GM18520 (cell line): ENCODE data around the gene ZSCAN10.

ENCODE experiments used
- ATAC-seq: cut with Tn5 transposase; IDR thresholded peaks from one replicate; pipeline ENCODE4 v1.9.1; 2021; ENCODE audit not compliant: unreplicated experiment

Gene ZSCAN10

DNA sequence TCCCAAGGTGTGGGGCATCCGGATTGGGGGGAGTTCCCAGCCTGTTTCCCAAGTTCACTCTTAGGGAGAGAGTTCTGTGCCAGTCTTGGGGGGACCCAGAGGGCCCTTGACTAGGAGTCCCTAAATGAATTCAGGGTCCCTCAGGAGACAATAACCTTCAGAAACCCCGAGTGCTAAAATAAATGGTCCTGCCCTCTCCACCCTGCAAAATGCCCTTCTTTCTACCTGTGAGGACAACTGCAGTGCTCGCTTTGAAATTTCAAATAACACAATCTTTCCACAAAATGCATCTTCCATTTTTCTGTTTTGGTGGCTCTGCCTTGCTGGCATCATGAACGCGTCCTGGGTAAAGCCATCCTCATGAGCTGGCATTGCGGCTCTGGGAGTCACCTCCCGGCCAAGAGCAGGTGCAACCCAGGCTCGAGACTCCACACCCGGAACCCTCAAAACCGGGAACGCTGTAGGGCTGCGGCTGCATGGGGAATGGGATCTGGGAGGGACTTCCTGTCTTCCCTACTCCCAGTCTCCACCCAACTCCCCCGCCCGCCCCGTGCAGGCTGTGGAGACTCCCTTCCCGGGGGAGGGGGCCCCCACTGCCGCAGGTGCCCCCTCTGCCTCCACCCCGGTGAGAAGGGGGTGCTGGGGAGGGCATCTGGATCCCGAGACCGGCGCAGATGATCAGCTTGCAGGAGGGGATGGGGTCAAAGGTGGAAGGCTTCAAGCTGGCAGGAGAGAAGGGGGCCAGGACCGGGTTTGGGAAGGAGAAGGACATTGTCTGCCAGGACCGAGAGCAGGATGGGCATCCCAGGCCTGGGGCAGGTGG is 13.2 kb upstream of the ZSCAN10 start, which contains the start of gene ZNF205:
ZNF205 (plus strand) TSS at position 529 of the 823 bp plus-strand sequence. CDS start 845 bp downstream, outside the sequence.
- ATAC-seq, result no peak

GRCh38 chr16:3106205-3106928 is 7.3 kb upstream of the ZSCAN10 start:
- peak; percentile 77 for ATAC-seq

GRCh38 chr16:3101841-3102470 is 2.9 kb upstream of the ZSCAN10 start:
- ATAC-seq, result no peak

GRCh38 chr16:3101018-3101840 is 2.1 kb upstream of the ZSCAN10 start:
- no peak for ATAC-seq

DNA sequence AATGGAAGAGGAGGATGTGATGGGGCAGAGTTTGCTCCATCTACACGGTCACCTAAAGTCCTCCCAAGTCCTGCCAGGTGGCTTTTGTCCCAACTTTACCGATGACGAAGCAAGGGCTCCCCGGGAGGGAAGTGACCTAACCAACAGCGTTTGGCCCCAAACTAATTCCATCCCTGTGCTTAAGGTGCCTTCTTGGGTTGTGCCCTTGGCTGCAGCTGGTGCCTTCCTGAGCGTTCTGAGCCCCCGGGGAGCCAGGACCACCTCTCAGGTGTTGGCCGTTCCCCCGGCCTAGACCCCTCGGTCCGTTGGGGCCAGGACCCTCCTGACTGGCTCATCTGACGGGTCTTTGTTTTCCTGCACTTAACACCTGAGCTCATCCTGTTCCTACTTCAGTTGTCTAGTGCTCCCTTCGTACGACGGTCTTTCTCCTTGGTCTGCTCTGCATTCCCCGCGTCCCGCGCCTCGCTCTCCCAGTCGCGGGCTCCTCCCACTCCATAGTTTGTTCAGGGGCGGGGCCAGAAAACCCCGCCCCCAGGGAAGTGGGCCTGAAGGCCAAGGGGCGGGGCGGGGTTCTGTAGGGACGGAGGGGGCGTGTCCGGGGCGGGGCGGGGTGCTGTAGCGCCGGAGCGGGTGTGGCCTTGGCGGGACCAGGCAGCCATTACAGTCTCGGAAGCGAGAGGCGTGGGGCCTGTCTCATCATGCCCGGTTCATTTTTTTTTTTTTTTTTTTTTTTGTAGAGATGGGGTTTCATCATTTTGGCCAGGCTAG is 822 bp upstream of the ZSCAN10 start:
- ATAC-seq, result peak; percentile 53

DNA sequence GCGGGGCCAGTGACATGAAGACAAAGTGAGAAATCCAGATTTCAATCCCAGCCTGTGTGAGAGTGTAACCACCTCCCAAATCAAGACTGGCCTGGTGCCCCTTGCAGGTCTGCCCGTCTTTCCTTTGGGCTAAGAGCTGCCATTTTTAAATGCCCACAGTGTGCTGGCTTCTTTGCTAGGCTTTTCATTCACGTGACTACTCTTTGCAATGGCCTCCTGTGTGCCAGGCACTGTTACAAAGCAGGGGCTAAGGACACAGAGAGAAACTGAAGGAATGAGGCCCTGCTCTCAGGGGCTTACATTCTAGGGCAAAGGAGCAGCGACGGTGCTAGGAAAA is 269 bp upstream of the ZSCAN10 start:
- ATAC-seq, result no peak

DNA sequence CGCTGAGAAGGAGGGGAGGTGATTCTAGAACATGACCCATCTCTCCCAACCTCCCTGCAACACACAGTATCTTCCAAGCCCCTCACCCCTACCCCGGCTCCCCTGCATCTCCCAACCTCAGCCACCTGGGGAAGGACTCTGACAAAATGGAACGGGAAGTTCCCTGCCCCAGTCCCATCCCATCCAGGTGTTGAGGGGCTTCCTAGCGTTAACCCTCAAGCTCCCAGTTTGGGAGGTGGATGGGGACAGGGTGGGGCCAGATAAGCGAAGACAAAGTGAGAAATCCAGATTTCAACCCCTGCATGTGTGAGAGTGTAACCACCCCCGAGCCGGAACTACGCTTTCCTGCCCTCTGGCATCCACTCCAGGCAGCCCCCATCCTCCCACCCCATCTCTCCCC is 1.8 kb downstream of the ZSCAN10 start:
- ATAC-seq, result no peak

GRCh38 chr16:3096362-3096761 is 2.7 kb downstream of the ZSCAN10 start:
- no peak for ATAC-seq

GRCh38 chr16:3095869-3096268 is 3.2 kb downstream of the ZSCAN10 start:
- ATAC-seq, result peak; percentile 38

- ATAC-seq, result no peak
Measured at GRCh38 chr16:3094289-3095027, 4.6 kb downstream of the ZSCAN10 start.

GRCh38 chr16:3092501-3092941 is 6.6 kb downstream of the ZSCAN10 start:
- no peak for ATAC-seq

DNA sequence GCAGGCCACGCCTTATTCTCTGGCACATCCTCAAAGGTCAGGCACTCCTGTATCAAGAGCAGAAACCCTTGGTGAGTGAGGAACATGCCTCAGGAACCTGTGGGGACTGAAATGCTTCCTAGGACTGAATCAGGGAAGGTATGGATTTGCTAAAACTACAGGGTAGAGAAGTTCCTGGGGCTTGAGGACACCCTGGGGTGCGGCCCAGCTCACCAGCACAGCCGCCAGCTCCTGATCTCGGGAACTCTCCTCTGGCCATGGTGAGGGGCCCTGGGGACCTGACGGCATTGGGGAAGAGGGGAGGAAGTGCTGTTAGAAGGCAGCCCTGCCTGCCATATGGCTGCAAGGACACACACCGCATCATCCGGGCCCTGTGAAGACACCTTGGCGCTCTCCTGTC is 7.5 kb downstream of the ZSCAN10 start:
- ATAC-seq, result no peak

DNA sequence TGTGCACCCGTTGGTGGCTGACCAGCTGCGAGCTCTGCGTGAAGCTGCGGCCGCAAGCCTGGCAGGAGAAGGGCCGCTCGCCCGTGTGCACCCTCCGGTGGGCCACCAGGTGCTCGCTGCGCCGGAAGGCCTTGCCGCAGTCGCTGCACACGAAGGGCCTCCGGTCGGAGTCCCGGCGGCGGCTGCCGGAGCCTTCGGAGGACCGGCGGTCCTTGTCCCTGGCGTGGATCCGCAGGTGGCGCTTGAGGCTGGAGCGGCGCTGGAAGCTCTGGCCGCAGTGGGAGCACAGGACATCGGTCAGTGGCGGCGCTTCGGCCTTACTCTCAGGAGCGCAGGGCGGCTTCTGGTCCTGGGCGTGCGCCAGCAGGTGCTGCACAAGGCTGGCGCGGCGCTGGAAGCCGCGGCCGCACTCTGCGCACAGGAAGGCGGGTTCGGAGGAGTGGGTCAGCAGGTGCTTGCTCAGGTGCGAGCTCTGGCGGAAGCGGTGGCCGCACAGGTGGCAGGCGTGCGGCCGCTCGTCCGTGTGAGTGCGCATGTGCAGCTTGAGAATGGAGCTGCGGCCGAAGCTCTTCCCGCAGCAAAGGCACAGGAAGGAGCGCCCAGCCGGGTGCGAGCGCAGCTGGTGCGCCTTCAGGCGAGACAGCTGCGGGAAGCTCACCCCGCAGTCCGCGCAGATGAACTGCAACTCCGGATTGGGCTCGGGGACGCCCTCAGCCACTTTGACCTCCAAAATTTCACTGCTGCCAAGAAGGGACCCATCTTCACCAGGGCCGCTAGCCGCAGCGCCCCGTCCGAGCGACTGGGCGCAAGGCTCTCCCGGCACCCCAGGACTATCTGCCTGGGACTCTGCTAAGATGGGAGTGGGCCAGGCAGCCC is 9.1 kb downstream of the ZSCAN10 start:
- no peak for ATAC-seq

- ATAC-seq, result no peak
Measured at GRCh38 chr16:3088925-3089716, 10.0 kb downstream of the ZSCAN10 start.

- no peak for ATAC-seq
Measured at GRCh38 chr16:3088450-3088849, 10.6 kb downstream of the ZSCAN10 start.

GRCh38 chr16:3087243-3088235 is 11.6 kb downstream of the ZSCAN10 start:
- ATAC-seq, result no peak
